ENCODE data around the gene SEMA5A. TPM values are rescaled to one million over a fixed set of nuclear protein-coding genes. Genes with fewer than 3 reads are reported as not detected.
"Not testable (repeated sequence)": the region's sequence is repeated elsewhere in the genome, so short reads cannot be mapped to it uniquely, and the experiment has no call there.

Gene SEMA5A
- total RNA-seq, 1 donor from 2014 or later = 31.9 TPM

DNA sequence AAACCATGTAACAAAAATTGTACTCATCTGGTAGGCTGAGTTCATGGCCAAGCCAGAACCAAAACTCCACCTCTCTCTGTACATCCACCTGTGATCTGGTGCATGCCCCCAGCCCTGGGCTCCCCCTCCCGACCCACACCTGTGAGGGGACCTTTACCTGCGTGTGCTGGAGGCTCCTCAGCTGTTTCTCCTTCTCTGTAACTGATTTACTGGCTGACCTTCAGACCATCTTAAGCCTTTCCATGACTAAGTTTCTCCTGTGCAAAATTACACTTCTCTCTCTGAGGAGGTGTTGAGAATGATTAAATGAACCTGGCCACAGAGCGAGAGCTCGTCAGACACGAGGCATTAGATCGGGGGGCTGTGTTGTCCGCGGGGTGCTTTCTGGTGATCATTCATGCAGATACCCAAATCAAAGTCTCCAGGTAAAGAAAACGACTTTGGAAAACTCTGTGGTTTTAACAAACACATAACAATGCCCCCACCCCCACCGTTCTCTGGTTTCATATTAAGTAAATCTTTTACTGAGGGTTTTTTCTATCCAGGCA lies 136.4 kb downstream of the SEMA5A start:
- TF ChIP-seq, protein P1, sequence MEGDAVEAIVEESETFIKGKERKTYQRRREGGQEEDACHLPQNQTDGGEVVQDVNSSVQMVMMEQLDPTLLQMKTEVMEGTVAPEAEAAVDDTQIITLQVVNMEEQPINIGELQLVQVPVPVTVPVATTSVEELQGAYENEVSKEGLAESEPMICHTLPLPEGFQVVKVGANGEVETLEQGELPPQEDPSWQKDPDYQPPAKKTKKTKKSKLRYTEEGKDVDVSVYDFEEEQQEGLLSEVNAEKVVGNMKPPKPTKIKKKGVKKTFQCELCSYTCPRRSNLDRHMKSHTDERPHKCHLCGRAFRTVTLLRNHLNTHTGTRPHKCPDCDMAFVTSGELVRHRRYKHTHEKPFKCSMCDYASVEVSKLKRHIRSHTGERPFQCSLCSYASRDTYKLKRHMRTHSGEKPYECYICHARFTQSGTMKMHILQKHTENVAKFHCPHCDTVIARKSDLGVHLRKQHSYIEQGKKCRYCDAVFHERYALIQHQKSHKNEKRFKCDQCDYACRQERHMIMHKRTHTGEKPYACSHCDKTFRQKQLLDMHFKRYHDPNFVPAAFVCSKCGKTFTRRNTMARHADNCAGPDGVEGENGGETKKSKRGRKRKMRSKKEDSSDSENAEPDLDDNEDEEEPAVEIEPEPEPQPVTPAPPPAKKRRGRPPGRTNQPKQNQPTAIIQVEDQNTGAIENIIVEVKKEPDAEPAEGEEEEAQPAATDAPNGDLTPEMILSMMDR (conservative IDR thresholded peaks at IDR 0.05) = no peak
- Mint-ChIP-seq H3K4me3 (no peak overlapping the region), H3K27ac (ENCODE audit: unreplicated experiment) (no peak overlapping the region), H3K36me3 (ENCODE audit: low read depth) (peaks cover 9% of the 10 kb centered on the region), H3K27me3 (ENCODE audit: low read depth) (no peaks in the 10 kb centered on the region), H3K9me3 (peaks cover 4% of the 10 kb centered on the region), H3K4me1 (no peaks in the 10 kb centered on the region)
- DNase-seq (ENCODE audit: low read depth, low spot score) = no peak

DNA sequence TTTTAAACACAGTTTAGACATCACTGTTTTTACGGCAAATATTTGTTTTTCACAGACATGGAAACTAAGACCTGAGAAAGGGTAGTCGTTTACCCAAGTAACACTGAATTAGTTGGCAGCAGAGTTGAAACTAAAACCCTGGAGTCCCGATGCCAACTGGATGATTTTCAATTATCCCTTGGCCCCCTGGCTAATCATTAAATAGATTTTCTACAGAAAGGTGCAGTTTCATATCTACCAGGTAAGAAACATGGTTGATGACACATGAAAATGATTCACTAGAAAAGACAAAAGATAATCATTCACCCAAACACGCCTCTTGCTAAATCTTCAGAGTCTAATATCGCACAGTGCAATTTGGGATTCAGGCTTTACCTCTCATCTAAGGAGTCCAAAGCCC lies 136.9 kb downstream of the SEMA5A start:
- peaks cover 4% of the 10 kb centered on the region for H3K9me3 Mint-ChIP-seq
- no peak overlapping the region for H3K27ac Mint-ChIP-seq (ENCODE audit: unreplicated experiment)
- peaks cover 9% of the 10 kb centered on the region for H3K36me3 Mint-ChIP-seq (ENCODE audit: low read depth)
- no peaks in the 10 kb centered on the region for H3K27me3 Mint-ChIP-seq (ENCODE audit: low read depth)
- TF ChIP-seq, protein P1 (conservative IDR thresholded peaks at IDR 0.05) = no peak
- no peak overlapping the region for H3K4me3 Mint-ChIP-seq
- DNase-seq (ENCODE audit: low read depth, low spot score) = no peak
- no peaks in the 10 kb centered on the region for H3K4me1 Mint-ChIP-seq

DNA sequence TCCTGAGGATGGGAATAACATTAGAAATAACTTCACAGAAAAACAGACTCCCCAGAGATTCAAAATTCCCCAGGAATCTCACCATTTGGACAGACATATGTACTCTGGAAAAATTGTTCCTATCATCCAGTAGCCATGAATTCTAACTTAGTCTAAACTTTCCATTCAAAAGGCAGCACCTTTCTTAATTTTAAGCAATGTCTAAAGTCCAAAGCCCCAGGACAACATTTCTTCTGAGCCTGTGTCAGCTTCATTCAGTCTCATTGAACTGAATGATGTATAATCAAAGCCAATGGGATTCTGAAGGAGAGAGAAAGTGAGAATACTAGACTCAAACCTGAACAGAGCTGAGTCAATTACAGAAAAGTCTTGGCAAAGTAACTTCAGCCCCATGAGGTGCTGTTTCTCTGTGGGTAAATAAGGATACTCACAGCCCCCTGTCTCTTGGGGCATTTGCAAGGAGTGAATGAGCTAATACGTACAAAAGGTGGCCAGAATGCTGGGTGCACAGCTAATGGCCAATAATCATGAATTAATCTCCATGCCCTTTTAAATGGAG lies 140.6 kb downstream of the SEMA5A start:
- Mint-ChIP-seq H3K9me3 (peaks cover 4% of the 10 kb centered on the region), H3K4me1 (no peaks in the 10 kb centered on the region)

DNA sequence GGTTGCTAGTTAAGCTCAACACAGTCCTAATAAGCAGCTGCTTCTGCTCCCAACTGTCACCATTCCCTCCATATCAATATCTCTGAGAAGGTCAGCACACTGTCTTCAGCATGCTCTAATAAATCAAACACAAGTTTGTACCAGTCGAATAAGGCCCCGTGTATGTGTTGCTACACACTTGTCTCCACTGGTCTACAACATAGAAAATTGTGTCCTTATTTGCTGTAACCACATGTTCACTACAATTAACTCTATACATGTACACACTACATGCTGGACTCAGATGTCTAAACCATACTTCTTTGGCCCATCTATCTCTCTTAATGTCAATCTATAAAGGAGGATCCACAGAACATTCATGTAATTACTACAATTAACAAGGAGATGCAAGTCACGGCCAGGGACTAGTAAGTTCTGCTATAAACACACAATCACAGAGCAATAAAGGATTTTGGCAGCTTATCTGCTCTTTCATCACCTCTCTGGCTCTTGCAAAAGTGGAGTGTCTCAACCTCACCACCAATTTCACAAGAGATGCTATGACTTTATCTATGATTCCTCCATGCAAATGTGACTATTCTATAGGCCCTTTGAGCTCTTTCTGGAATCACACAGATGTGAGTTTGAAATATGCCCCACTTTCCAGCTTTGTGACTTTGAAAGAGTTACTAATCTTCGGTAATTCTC lies 143.9 kb downstream of the SEMA5A start:
- H3K4me1 Mint-ChIP-seq = no peaks in the 10 kb centered on the region
- H3K36me3 Mint-ChIP-seq (ENCODE audit: low read depth) = peaks cover 11% of the 10 kb centered on the region
- peaks cover 5% of the 10 kb centered on the region for H3K9me3 Mint-ChIP-seq
- TF ChIP-seq, protein P1 (conservative IDR thresholded peaks at IDR 0.05) = no peak
- H3K4me3 Mint-ChIP-seq = no peak overlapping the region
- DNase-seq (ENCODE audit: low read depth, low spot score) = no peak
- no peaks in the 10 kb centered on the region for H3K27me3 Mint-ChIP-seq (ENCODE audit: low read depth)
- H3K27ac Mint-ChIP-seq (ENCODE audit: unreplicated experiment) = no peak overlapping the region

More for the DNA sequence above, 140.6 kb downstream of the SEMA5A start:
- TF ChIP-seq, protein P1 (conservative IDR thresholded peaks at IDR 0.05) = no peak
- Mint-ChIP-seq H3K27me3 (ENCODE audit: low read depth) (no peaks in the 10 kb centered on the region), H3K36me3 (ENCODE audit: low read depth) (peaks cover 12% of the 10 kb centered on the region), H3K27ac (ENCODE audit: unreplicated experiment) (no peak overlapping the region), H3K4me3 (no peak overlapping the region)
- DNase-seq (ENCODE audit: low read depth, low spot score) = no peak

DNA sequence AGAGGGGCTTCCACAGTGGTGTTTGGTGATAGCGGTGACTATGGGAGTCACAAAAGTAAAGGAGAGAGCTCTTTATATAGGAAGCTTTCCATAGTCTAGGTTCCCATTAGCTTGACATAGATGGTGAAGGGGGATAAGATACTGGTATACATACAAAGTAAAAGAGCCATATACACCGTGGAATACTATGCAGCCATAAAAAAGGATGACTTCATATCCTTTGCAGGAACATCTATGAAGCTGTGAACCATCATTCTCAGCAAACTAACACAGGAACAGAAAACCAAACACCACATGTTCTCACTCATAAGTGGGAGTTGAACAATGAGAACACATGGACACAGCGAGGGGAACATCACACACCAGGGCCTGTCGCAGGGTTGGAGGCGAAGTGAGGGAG lies 146.1 kb downstream of the SEMA5A start:
- not testable (repeated sequence) for H3K4me1 Mint-ChIP-seq; H3K27me3 Mint-ChIP-seq (ENCODE audit: low read depth); DNase-seq (ENCODE audit: low read depth, low spot score); H3K9me3 Mint-ChIP-seq; H3K27ac Mint-ChIP-seq (ENCODE audit: unreplicated experiment); H3K4me3 Mint-ChIP-seq
- peaks cover 11% of the 10 kb centered on the region for H3K36me3 Mint-ChIP-seq (ENCODE audit: low read depth)

DNA sequence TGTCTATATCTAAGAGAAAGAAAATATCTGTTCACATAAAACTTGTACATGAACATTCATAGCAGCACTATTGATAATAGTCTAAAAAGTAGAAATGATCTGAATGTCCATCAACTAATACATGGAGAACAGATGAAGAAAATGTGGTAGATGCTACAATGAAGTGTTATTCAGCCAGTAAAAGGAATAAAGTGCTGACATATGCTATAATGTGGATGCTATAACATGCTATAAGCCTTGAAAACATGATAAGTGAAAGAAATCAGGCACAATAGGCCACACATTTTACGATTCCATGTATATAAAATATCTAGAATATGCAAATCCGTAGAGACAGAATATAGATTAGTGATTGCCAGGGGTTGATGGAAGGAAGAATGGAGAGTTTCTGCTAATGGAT lies 146.8 kb downstream of the SEMA5A start:
- no peak for DNase-seq (ENCODE audit: low read depth, low spot score)
- Mint-ChIP-seq H3K36me3 (ENCODE audit: low read depth) (peaks cover 11% of the 10 kb centered on the region), H3K27me3 (ENCODE audit: low read depth) (no peaks in the 10 kb centered on the region), H3K4me1 (no peaks in the 10 kb centered on the region), H3K4me3 (no peak overlapping the region), H3K9me3 (peaks cover 5% of the 10 kb centered on the region), H3K27ac (ENCODE audit: unreplicated experiment) (no peak overlapping the region)
- TF ChIP-seq, protein P1 (conservative IDR thresholded peaks at IDR 0.05) = no peak

All from neural crest cell (in vitro differentiated cells).